WTC11 (cell line): ENCODE measurements around the gene HSF2BP. TPM values are rescaled to one million over a fixed set of nuclear protein-coding genes. Genes with fewer than 3 reads are reported as not detected.

Experiments
- ATAC-seq: fragments of 200-7000 bp; cut with Tn5 transposase; 2 replicates; pipeline ENCODE4 v1.10.0; 2021; ENCODE audit warnings: mild to moderate bottlenecking, moderate library complexity
- CTCF ChIA-PET: fragments of 300-600 bp; sonication (Branson Sonifier 250); formaldehyde crosslinking; loops from one replicate; lab custom pipeline; 2021; ENCODE audit warnings: antibody characterized with exemption; lab: Charles Lee
- POLR2A ChIA-PET: fragments of 350-600 bp; sonication (Branson Sonifier 250); formaldehyde crosslinking; loops from one replicate; lab custom pipeline; 2021; ENCODE audit warnings: antibody characterized with exemption; lab: Charles Lee
- DNase-seq: peaks from one replicate; pipeline ENCODE4 v3.0.0; 2021; ENCODE audit warnings: low spot score
- H3K27ac Mint-ChIP-seq: 2 replicates; pipeline ENCODE4 v1.8.0; 2021; ENCODE audit warnings: mixed read lengths
- H3K27me3 Mint-ChIP-seq: 2 replicates; pipeline ENCODE4 v1.8.0; 2021; ENCODE audit warnings: low read depth, mild to moderate bottlenecking, moderate library complexity, mixed read lengths
- H3K36me3 Mint-ChIP-seq: 2 replicates; pipeline ENCODE4 v1.8.0; 2021; ENCODE audit warnings: mixed read lengths
- H3K4me1 Mint-ChIP-seq: 2 replicates; pipeline ENCODE4 v1.8.0; 2022; ENCODE audit warnings: mixed read lengths
- H3K4me3 Mint-ChIP-seq: 2 replicates; pipeline ENCODE4 v1.8.0; 2021; ENCODE audit warnings: mild to moderate bottlenecking, moderate library complexity, mixed read lengths
- H3K9me3 Mint-ChIP-seq: 2 replicates; pipeline ENCODE4 v1.8.0; 2021; ENCODE audit warnings: mixed read lengths
- AFF4 ChIP-seq: sonication (generic); formaldehyde crosslinking; IDR thresholded peaks from 2 replicates; pipeline ENCODE4 v1.8.1; 2023; ENCODE audit warnings: mild to moderate bottlenecking, missing genetic modification reagents, borderline replicate concordance
- E2F4 ChIP-seq: sonication (generic); formaldehyde crosslinking; IDR thresholded peaks from 2 replicates; pipeline ENCODE4 v1.8.1; 2022; ENCODE audit warnings: low read depth, mild to moderate bottlenecking, moderate library complexity, missing genetic modification reagents, borderline replicate concordance
- FOXK1 ChIP-seq: sonication (generic); formaldehyde crosslinking; IDR thresholded peaks from 2 replicates; pipeline ENCODE4 v1.8.0; 2022; ENCODE audit warnings: mild to moderate bottlenecking, moderate library complexity, missing genetic modification reagents
- FOXP4 ChIP-seq: sonication (generic); formaldehyde crosslinking; IDR thresholded peaks from 2 replicates; pipeline ENCODE4 v1.8.0; 2022; ENCODE audit warnings: mild to moderate bottlenecking, missing genetic modification reagents
- IRF1 ChIP-seq: sonication (generic); formaldehyde crosslinking; IDR thresholded peaks from 2 replicates; pipeline ENCODE4 v1.8.0; 2023; ENCODE audit warnings: missing genetic modification reagents
- NR2C2 ChIP-seq: sonication (generic); formaldehyde crosslinking; IDR thresholded peaks from 2 replicates; pipeline ENCODE4 v1.8.0; 2022; ENCODE audit warnings: mild to moderate bottlenecking, missing genetic modification reagents
- OVOL2 ChIP-seq: fragments of 250-450 bp; sonication (Bioruptor Pico); IDR thresholded peaks from 2 replicates; pipeline ENCODE4 v1.9.0; 2021; ENCODE audit warnings: mild to moderate bottlenecking, borderline replicate concordance
- RELA ChIP-seq: sonication (generic); formaldehyde crosslinking; IDR thresholded peaks from 2 replicates; pipeline ENCODE4 v1.8.1; 2022; ENCODE audit warnings: missing genetic modification reagents, mild to moderate bottlenecking, borderline replicate concordance
- SP1 ChIP-seq: sonication (generic); formaldehyde crosslinking; conservative IDR thresholded peaks from 2 replicates; pipeline ENCODE4 v1.8.1; 2022; ENCODE audit warnings: missing genetic modification reagents
- ZBTB21 ChIP-seq: sonication (generic); formaldehyde crosslinking; IDR thresholded peaks from 2 replicates; pipeline ENCODE4 v1.8.1; 2023; ENCODE audit warnings: mild to moderate bottlenecking, missing genetic modification reagents, borderline replicate concordance
- ZNF532 ChIP-seq: fragments of 250-450 bp; sonication (Bioruptor Pico); IDR thresholded peaks from 2 replicates; pipeline ENCODE4 v1.9.0; 2021; ENCODE audit warnings: mild to moderate bottlenecking, borderline replicate concordance
- total RNA-seq: library from RNA; stranded (reverse); gene quantifications from 3 replicates; pipeline ENCODE4 v1.2.3, GENCODE V29; 2021

Gene HSF2BP
- total RNA-seq, 1 experiment from 2014 or later: 1.1 TPM

- H3K27ac Mint-ChIP-seq: no peak overlapping the region
- TF ChIP-seq OVOL2 (CRISPR knock-in tag): no peak
- TF ChIP-seq IRF1 (CRISPR knock-in tag): no peak
- no peak for TF ChIP-seq FOXK1 (CRISPR knock-in tag)
- TF ChIP-seq SP1 (CRISPR knock-in tag): no peak
- no peak for TF ChIP-seq NR2C2 (CRISPR knock-in tag)
- no peak for TF ChIP-seq ZBTB21 (CRISPR knock-in tag)
- no peak for TF ChIP-seq FOXP4 (CRISPR knock-in tag)
- TF ChIP-seq E2F4 (CRISPR knock-in tag): no peak
- TF ChIP-seq ZNF532 (CRISPR knock-in tag): no peak
- no peak for TF ChIP-seq RELA
- TF ChIP-seq AFF4 (CRISPR knock-in tag): no peak
- TF ChIP-seq, all 79 proteins: peak for 0
- ATAC-seq: no peak
- no peak for DNase-seq
- no peaks in the 10 kb centered on the region for H3K27me3 Mint-ChIP-seq
- no peaks in the 10 kb centered on the region for H3K4me1 Mint-ChIP-seq
- H3K4me3 Mint-ChIP-seq: no peak overlapping the region
- POLR2A ChIA-PET: no interaction called here
- no peaks in the 10 kb centered on the region for H3K36me3 Mint-ChIP-seq
- CTCF ChIA-PET: no interaction called here
- no peaks in the 10 kb centered on the region for H3K9me3 Mint-ChIP-seq
These were observed 53.7 kb downstream of the HSF2BP start for GRCh38 chr21:43605320-43606215.
